ENCODE results near the gene TMEM117.

- no peak for TF ChIP-seq RARB (CRISPR knock-in tag; IDR thresholded peaks at IDR 0.05)
- no peak for TF ChIP-seq BACH2 (CRISPR knock-in tag; IDR thresholded peaks at IDR 0.05; ENCODE audit: borderline replicate concordance)
- no peak for TF ChIP-seq CSDC2 (CRISPR knock-in tag; IDR thresholded peaks at IDR 0.05)
- TF ChIP-seq CREB5 (CRISPR knock-in tag; IDR thresholded peaks at IDR 0.05; ENCODE audit: low read depth), result no peak
- TF ChIP-seq ZNF70 (CRISPR knock-in tag; IDR thresholded peaks at IDR 0.05), result no peak
- TF ChIP-seq TSHZ2 (CRISPR knock-in tag; IDR thresholded peaks at IDR 0.05), result no peak
- no peak for TF ChIP-seq SNAI2 (CRISPR knock-in tag; IDR thresholded peaks at IDR 0.05)
- no peak for TF ChIP-seq CSRNP3 (CRISPR knock-in tag; IDR thresholded peaks at IDR 0.05)
- no peak for TF ChIP-seq TCF4 (CRISPR knock-in tag; IDR thresholded peaks at IDR 0.05; ENCODE audit: borderline replicate concordance)
- TF ChIP-seq PATZ1 (CRISPR knock-in tag; IDR thresholded peaks at IDR 0.05; ENCODE audit: borderline replicate concordance), result no peak
Measured at GRCh38 chr12:43840338-43840737, 4.5 kb downstream of the TMEM117 start.

Measured in SK-N-SH treated with all-trans-retinoic acid at 6 μM for 48 hours (cell line).